A673 (cell line): Measurements from ENCODE around the gene NXT2.

Experiments used
- CTCF ChIP-seq: fragments of 300-800, 200-600 bp; sonication (generic); conservative IDR thresholded peaks from 2 replicates; pipeline ENCODE4 v1.5.1; 2017; ENCODE audit warnings: low read depth, mild to moderate bottlenecking, antibody characterized with exemption, low read length, moderate library complexity, mixed read lengths
- EZH2 ChIP-seq: fragments of 200-600 bp; sonication (generic); IDR thresholded peaks from 2 replicates; pipeline ENCODE4 v1.6.1; 2017; ENCODE audit warnings: borderline replicate concordance, low read depth, mild to moderate bottlenecking, mixed read lengths, antibody characterized with exemption, low read length; ENCODE audit not compliant: poor library complexity, severe bottlenecking

DNA sequence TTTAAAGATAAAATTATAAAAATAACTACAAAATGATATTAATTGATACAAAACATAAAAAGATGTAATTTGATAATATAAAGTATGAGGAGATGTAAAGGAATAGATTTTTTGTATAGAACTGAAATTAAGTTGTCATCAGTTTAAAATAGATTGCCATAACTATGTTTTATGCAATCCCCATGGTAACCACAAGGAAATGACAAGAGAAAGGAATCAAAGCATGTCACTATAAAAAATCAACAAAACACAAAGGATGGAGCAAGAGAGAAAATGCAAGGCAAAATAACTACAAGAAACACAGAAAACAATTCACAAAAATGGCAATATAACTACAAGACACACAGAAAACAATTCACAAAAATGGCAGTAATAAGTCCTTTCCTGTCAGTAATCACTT is 27.7 kb upstream of the NXT2 start:
- TF ChIP-seq CTCF: no peak
- no peak for TF ChIP-seq EZH2
